ENCODE data around the gene SLC38A7.
A peak's percentile ranks its signal among the peaks of the same experiment; 100 is the strongest.

The SLC38A7 gene

DNA sequence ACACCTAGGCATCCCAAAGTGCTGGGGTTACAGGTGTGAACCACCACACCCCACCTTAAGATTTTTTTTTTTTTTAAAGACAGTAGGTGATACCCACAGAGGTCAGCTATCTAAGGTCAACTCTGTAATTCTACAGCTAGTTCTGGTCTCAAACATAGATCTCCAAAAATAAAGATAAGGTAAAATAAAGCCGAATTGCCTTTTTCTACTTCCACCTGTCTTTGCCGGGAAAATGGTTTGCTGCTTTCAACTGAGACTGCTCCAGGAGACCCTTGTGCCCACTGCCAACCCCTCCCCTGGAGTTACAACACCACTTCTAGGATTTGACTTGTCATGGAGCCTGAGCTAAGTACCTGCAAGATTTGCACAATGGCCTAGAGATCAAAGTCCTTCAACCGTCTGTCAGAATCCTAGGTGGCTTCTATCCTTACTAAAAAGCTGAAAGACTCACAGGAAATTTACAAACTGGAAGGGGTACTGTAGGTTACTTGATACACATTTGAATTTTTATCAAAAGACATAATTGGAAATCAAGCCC, 50.2 kb downstream of the SLC38A7 start:
- no peak for DNase-seq

DNA sequence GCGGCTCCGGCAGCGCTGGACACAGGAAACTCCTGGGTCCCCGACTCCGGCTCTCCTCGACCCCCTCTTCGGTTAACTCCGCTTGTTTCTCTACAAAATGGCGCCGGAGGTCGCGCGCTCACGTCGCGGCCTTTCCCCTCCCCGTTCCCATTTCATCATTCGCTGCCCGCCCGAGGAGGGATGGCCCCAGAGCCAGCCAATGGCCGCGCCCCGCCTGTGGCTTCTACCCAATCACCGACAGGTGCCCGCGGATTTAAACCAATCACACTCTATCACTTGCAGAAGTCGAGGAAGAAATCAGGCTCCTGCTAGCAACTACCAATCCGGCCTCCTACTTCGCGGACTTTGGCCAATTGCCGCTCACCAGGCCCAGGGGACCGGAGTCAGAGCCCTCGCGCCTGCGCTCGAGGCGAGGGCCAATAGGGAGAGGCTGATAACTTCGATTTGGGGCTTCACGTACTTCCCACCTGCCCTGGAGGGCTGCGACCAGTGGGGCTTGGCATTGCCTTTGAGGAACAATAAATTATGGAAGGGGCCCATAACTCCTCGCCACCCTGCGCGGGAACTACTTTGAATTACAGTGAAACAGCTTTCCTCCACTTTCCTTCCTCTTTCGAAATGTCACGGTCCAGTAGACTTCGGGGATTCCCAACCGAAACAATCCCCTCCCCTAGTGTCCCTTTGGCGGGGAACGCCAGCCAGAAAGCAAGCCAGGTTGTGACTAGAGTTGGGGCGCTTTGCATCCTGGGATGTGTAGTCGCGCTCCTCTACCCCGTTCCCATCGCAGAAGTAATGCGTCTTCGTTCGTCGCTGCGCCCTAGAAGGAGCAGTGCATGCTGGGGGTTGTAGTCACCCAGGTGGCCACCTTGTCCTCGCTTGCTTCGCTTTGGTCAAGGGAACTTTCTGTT, 54.6 kb downstream of the SLC38A7 start, which contains the start of gene CNOT1:
TSS of gene CNOT1 (minus strand) at position 94 of the 908 bp plus-strand sequence. CDS start 30,489 bp downstream, outside the sequence.
- peak; percentile 93 for DNase-seq

DNA sequence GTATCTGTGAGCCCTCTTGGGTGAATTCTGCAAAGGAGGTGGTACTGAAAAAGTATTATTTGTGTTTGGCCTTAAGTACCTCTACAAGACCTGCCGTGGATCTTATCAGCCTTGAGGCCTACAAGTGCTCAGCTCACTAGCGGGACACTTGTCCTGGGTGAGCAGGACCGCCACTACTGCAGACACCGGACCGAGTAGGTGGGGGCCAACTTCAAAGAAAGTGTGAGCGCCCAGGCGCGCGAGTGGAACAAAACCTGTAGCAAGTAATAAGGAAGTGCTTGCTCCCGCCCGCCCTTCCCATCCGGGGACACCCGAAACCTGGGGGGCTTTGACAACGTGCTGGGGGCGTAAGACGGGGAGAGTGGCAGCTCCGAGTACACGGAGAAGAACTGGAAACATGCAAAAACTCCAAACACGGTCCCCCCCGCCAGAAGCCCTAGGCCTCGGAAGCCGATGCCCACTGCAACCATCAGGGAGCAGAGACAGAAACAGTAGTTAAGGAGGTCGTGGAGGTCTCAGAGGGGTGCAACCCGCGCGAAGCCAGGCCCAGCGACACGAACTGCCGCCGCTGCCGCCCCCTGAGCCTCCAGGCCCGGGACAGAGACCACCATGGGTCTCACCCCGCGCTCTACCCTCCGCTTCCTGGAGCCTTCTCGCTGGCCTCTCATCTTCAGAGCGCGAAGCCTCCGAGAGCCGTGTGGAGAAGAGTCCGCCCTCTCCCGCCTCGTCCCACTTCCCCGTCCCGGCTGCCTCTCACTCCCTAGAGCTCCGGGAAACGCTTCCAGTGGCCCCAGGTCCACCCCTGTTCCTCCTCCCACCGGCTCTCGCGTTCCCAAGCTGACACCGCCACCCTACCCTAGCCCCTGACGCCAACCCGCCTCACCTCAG, 55.5 kb downstream of the SLC38A7 start:
- DNase-seq, result peak; percentile 28

DNA sequence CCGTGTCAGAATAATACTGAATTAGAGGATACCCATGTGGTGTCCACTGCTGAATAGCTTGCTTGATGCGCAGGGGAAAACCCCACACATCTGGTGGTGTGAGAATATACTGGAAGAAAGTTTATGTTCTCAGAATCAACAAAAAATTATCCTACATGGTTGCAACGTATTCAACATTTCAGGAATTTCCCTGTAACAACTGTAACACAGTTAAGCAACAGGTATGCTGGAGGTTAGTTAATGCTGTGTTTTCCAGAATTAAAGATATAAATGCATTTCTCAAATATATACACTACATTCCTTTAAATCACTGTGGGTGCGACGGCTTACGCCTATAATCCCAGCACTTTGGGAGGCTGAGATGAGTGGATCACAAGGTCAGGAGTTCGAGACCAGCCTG, 60.4 kb downstream of the SLC38A7 start:
- DNase-seq, result no peak

DNA sequence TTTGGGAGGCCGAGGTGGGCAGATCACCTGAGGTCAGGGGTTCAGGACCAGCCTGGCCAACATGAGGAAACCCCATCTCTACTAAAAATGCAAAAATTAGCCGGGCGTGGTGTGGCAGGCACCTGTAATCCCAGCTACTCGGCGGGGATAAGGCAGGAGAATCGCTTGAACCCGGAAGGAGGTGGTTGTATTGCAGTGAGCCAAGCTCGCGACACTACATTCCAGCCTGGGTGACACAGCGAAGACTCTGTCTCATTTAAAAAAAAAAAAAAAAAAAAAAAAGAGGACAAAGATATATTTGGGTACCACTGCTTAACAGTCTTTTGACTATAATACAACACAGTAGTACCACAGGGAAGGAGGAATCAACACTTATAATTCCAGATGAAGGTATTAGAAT, 64.2 kb downstream of the SLC38A7 start:
- no peak for DNase-seq

DNA sequence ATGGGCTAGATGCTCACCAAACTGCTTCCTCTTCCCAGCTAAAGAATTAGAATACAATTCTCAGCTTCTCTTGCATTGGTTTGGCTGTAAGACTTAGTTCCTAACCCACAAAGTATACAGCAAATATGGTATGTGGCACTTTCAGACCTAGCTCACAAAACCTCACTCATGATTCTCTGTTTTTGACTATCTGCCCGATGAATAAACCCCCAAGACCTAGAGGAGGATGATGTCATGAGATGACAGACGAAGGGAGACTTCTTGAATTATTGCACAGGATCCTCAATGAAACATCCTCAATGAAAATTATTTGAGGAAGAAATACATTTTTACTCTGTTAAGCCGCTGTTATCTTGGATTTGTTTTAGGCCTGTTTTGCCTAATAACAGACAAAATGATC, 69.3 kb downstream of the SLC38A7 start:
- DNase-seq, result no peak
